Skeletal muscle cell (primary cell): ENCODE data around the gene GJD3.
A peak's percentile ranks its signal among the peaks of the same experiment; 100 is the strongest.
"Not testable (repeated sequence)": the region's sequence is repeated elsewhere in the genome, so short reads cannot be mapped to it uniquely, and the experiment has no call there.

Experiments used
- DNase-seq: peaks from one replicate; pipeline ENCODE4 v3.0.0-alpha.2; 2010; ENCODE audit warnings: low read depth
- H3K4me3 ChIP-seq: 2 replicates; pipeline ENCODE4 v1.5.1; 2011; ENCODE audit warnings: low read depth, mild to moderate bottlenecking, control low read depth, low read length, moderate library complexity

The GJD3 gene

DNA sequence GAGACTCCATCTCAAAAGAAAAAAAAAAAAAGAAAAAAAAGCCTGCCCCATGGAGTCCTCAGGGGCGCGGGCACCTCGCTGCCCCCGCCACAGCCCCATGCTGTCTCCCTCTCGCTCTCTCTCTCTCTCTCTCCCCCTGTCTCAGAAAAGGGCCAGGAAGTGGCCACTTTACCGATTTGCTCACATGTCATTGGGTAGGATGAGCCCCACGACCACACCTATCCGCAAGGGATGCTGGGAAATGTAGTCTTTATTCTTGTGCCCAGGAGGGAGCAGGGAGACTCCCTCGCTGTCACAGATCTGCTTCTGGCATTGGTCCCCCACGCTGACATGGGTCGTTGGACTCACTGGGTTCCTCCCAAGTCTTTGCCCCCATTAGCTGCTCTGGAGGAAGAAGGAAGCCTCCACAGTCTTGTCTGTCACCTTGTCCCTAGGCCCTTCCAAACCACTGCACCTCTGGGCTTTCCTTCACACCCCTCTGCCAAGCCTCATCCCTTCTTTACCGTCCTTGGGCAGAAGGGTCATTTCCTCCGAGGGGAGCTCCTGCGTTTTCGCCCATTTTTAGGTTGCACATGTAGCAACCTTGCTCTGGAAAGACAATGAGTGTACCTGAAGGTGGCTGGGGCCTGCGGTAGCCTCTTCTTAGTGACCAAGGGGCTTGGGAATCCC lies 6.9 kb upstream of the GJD3 start:
- no peak overlapping the region for H3K4me3 ChIP-seq
- DNase-seq: no peak

DNA sequence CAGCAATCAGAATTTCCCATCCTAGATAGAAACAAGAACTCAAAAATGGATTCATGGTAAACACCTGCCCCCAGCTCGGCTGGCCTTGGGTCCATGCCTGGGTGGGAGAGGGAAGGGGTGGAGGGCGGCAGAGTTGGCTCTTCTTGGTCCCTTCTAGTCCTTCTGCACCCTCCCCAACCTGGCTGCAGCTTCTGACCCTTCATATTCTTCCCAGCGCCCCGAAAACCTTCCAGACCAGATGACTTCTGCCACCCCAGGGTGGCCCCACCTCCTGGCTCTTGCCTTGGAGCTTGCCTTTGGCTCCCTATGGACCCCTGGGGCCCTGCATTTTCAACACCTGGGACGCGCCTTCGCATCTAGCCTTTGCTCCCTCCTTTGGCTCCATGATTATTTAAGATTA lies 5.4 kb upstream of the GJD3 start:
- H3K4me3 ChIP-seq: no peak overlapping the region
- no peak for DNase-seq

DNA sequence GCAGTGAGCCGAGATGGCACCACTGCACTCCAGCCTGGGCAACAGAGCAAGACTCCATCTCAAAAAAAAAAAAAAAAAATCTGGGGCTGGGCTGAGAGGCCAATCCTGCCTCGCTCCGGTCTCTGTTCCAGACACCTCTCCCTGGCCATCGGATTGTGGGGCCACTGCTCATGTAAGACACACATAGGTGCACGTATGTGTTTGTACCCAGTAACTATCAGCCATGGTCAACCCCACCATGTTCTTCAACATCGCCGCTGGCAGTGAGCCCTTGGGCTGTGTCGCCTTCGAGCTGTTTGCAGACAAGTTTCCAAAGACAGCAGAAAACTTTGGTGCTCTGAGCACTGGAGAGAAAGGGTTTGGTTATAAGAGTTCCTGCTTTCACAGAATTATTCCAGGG lies 3.2 kb upstream of the GJD3 start:
- not testable (repeated sequence) for H3K4me3 ChIP-seq, DNase-seq

DNA sequence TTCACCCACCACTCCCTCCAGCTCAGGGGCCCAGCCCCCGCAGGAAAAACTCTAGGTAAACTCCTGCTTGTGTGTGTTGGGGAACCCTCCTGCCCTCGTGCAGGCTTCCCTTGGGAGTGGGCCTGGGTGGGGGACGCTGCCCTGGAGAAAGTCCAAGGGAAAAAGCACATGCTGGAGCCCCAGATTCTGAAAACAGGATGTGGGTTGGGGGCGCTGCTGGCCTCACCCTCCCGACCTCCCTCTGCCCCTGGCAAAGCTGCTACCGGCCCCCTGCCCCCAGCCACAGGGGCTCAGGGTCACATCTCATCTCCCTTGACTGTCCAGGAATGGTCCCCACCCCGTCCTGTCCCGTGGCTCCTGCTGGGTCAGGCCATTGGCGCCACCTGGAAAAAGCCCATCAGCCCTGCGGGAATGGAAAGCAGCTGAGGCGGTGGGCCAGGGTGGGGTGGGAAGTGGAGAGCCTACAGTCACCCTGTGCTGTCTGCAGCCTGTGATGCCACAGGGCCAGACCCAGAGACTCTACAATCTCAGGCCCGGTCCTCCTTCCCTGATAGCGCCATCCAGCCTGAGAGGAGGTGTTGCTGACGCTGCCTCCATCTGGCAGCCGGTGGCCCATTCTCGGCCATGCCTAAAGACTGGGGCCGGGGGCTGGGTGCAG lies 2.5 kb upstream of the GJD3 start:
- no peak overlapping the region for H3K4me3 ChIP-seq
- no peak for DNase-seq

DNA sequence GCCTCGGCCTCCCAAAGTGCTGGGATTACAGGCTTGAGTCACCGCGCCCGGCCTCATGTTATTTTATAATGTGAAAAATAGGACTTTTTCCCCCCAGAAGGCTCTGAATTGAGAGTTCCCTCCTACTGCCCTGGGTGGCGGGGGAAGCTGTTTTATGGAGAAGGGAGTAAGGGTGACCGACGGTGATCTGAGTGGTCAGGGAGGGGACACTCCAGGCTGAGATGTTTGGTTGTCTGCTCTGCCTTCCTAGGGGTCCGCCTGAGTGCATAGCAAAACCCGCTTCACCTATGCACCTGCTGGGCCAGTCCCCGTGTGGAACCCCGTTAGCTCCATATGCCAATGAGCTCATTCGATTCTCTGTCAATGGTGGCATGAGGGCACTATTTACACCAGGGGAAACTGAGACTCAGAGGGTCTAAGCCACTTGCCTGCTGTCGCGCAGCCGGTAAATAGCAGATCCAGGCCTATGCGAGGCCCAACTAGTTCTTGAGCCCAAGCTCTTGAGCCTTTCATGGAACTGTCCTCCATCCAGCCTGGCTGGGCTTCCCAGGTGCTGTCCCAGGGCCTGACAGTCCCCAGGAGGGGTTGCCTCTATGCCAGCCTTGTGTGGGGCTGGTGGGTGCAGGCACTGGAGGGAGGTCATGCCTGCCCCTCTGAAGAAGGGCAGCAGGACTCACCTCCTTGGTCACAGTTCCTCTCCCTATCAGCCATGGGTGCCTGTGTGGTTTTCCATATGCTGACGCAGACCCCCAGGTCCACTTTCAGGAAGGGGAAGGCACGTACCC lies 1.7 kb upstream of the GJD3 start:
- no peak overlapping the region for H3K4me3 ChIP-seq
- no peak for DNase-seq

DNA sequence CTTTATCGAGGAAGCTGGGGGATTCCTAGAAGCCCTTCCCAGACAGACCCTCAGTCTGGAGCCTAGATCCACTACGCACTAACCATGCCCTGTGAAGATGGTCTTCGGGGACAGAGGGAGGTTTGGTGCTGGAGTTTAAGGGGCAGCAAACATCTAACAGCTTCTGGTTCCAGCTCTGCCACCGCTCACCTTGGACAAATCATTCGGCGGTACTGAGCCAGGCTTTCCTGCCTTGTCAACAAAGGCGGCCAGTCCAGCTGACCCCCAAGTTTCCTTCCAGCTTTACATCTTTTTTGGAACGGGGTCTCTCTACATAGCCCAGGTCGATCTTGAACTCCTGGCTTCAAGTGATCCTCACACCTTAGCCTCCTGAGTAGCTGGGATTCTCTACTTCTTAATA lies 369 bp upstream of the GJD3 start:
- H3K4me3 ChIP-seq: no peak overlapping the region

DNA sequence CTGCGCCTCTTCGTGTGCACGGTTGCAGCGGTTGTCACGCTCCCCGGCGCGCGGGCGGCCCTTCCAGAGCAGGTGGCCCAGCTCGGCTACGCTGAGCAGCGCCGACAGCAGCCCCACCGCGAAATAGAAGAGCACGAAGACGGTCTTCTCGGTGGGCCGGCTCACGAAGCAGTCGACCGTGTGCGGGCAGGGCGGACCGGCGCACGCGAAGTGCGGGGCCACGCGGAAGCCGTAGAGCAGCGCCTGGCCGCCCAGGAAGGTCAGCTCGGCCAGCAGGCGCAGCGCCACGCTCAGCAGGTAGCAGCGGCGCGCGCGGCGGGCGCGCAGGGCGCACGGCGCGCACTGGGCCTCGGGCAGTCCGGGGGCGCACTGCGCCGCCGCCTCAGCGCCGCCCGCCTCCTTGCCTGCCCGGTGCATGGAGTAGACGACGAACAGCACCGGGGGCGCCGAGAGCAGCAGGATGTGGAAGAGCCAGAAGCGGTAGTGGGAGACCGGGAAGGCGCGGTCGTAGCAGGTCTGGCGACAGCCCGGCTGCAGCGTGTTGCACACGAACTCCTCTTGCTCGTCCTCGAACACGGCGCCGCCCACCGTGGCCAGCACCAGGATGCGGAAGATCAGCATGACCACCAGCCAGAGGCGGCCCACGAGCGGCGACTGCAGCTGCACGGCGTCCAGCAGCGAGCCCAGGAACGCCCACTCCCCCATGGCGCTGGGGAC lies 1.3 kb downstream of the GJD3 start:
- DNase-seq: no peak
- peak overlapping the region; percentile 51 for H3K4me3 ChIP-seq

More for the DNA sequence above, 369 bp upstream of the GJD3 start:
- DNase-seq: no peak

DNA sequence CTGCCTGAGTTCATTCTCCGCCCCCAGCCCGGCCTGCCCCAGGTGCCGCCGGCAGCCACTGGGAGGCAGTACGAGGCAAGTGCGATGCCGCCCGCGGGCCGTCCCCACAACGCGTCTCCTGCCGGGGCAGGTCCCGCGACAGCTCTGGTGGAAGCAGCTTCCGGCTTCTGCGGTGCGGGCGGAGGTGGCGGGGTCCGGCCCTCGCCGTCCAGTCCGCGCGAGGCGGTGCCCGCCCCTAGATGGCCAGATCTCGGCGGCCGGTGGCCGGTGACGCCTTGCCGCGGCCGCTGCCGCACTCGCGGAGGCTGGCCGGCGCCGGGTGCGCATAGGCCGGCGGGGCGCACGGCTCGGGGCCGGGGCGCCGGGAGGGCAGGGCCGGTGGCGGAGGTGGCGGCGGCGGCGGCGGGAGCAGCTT lies 1.8 kb downstream of the GJD3 start:
- no peak for DNase-seq
- peak overlapping the region; percentile 51 for H3K4me3 ChIP-seq

DNA sequence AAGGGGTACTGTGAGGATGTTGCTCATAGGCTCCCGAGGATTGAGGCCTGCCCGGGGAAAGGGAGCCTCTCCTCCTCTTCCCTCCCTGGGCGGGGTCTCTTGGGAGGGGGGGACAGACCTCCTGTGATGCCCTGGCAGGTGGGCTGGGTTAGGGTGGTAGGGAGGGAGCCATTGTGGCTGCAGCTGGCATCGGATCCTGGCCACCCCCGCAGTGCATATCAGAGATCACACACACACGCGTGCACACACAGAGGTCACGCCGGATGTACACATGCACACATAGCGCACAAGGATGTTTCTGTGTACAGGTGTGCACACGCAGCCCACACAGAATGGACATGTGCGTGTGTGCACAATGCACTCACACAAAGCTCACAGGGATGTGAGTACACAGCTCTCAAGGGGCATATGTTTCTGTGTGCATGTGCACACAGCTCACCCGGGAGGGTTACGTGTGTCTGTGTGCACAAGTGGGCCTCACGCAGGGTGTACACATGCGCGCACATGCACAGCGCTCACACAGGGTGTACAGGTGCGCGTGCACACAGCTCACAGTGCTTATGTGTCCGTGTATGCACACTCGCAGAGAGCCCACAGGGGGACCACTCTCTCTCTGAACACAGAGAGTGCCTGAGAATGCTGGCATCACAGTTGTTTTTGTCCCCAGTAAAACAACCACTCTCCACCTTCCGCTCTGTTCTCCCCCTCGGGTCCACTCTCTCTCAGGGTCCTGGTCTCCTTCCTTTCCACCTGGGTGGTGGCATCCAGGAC lies 2.4 kb downstream of the GJD3 start:
- H3K4me3 ChIP-seq: peak overlapping the region; percentile 51
- DNase-seq: no peak

DNA sequence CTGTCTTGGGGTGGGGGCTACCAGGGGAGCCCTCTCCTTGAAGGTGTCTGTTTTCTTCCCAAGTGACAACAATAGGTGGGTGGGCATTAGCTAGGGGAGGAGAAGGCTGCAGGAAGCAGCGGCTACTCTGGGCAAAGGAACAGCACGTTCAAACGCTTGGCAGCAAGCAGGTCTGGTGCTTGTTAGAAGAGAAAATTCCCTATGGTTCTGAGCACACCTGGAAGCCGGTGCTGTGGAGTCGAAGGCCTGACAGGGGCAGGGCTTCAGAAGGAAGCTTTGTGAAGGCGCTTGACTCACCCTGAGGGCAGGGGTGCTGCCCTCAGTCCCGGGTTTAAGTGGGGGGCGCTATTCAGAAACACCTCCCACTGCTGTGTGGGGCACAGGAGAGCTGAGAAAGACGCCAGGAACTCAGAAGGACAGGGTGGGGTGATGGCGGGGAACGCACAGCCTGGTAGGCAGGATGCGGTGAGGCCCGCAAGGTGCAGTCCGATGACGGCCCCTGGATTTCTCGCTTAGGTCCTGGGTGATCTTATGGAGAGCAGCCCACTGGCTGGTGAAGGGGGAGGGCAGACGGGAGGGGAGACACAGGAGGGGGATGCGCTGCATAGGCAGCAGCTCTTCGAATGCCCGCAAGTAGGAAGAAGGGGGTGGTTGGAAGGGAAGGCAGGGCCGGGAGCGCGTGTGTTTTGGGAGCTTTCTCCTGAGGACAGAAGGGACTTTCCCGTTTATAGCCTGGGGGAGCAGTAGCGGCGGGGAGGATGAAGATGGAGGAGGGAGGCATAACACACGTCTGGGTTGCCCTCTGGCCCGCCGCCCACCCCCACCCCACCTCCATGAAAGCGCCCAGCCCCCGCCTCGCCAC lies 3.2 kb downstream of the GJD3 start:
- H3K4me3 ChIP-seq: no peak overlapping the region
- DNase-seq: no peak

DNA sequence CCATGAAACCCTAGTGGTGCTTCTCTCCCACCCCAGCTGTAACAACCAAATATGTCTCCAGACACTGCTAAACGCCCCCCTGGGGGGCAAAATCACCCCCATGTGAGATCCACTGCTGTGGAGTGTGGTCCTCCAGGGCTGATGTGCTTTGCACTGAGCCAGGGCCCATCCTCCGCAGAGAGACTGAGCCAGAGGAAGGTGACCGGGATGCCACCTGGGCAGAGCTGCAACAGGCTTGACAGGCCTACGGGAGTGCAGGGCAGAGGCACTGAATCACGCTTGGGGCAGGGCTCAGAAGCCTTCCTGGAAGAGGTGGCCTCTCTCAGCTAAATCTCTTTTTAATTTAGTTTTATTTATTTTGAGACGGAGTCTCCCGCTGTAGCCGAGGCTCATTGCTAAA lies 4.4 kb downstream of the GJD3 start:
- no peak overlapping the region for H3K4me3 ChIP-seq

DNA sequence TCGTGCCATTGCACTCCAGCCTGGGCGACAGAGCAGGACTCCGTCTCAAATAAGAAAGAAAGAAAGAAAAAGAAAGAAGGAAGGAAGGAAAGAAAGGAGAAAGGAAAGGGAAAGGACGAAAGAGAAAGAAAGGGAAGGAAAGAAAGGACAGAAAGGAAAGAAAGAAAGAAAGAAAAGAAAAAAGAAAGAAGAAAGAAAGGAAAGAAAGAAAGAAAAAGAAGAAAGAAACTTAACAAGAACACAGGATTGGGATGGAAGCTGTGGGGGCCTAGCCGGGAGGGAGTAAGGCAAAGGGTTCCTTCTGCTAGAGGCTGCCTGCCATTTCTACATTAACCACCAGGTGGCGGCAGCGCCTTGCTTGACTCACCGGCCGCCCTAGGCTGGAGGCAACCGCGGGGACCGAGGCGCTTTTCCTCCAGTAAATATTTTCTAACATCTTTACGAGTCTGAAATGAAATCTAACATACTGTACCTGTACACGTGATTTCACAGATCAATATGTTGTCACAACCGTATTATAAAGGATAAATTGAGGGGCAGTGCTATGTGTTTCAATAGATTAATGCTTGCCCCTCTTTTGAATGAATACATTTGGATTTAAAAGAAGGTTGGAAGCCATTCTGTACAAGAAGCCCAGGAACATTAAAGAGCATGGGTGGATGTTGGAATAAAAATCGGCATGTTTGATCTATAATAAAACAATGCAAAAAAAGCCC lies 6.1 kb downstream of the GJD3 start:
- DNase-seq: no peak
- H3K4me3 ChIP-seq: no peak overlapping the region

More for the DNA sequence above, 4.4 kb downstream of the GJD3 start:
- DNase-seq: no peak

DNA sequence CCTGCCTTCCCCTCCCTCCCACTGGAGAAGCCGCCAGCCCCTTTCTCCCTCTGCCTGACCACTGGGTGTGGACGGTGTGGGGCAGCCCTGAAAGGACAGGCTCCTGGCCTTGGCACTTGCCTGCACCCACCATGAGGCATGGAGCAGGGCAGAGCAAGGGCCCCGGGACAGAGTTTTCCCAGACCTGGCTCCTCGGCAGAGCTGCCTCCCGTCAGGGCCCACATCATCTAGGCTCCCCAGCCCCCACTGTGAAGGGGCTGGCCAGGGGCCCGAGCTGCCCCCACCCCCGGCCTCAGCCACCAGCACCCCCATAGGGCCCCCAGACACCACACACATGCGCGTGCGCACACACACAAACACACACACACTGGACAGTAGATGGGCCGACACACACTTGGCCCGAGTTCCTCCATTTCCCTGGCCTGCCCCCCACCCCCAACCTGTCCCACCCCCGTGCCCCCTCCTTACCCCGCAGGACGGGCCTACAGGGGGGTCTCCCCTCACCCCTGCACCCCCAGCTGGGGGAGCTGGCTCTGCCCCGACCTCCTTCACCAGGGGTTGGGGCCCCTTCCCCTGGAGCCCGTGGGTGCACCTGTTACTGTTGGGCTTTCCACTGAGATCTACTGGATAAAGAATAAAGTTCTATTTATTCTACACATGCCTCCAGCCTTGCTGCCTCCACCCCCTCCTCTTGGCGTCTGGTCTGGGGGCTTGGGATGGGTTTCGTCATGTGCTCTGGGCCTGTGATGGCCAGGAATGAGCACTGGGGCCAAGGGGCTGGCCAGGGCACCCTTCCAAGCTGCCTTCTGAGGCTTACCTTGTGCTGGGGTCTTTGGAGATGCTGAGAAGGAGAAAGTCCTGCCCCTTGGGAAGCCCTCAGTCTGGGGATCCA lies 7.3 kb downstream of the GJD3 start:
- DNase-seq: no peak
- no peak overlapping the region for H3K4me3 ChIP-seq

DNA sequence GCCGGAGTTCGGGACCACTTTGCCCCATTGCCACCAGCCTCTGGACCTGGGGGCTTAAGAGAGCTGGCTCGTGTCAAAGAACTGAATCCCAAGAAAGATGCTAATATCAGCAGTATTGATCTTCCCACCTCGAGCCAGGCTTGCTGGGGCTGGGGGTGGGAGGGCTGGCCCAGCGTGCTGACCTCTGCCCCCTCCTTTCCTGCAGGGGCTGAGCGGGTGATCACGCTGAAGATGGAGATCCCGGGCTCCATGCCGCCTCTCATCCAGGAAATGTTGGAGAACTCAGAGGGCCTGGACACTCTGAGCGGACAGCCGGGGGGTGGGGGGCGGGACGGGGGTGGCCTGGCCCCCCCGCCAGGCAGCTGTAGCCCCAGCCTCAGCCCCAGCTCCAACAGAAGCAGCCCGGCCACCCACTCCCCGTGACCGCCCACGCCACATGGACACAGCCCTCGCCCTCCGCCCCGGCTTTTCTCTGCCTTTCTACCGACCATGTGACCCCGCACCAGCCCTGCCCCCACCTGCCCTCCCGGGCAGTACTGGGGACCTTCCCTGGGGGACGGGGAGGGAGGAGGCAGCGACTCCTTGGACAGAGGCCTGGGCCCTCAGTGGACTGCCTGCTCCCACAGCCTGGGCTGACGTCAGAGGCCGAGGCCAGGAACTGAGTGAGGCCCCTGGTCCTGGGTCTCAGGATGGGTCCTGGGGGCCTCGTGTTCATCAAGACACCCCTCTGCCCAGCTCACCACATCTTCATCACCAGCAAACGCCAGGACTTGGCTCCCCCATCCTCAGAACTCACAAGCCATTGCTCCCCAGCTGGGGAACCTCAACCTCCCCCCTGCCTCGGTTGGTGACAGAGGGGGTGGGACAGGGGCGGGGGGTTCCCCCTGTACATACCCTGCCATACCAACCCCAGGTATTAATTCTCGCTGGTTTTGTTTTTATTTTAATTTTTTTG lies 8.5 kb downstream of the GJD3 start:
- DNase-seq: no peak
- H3K4me3 ChIP-seq: no peak overlapping the region

DNA sequence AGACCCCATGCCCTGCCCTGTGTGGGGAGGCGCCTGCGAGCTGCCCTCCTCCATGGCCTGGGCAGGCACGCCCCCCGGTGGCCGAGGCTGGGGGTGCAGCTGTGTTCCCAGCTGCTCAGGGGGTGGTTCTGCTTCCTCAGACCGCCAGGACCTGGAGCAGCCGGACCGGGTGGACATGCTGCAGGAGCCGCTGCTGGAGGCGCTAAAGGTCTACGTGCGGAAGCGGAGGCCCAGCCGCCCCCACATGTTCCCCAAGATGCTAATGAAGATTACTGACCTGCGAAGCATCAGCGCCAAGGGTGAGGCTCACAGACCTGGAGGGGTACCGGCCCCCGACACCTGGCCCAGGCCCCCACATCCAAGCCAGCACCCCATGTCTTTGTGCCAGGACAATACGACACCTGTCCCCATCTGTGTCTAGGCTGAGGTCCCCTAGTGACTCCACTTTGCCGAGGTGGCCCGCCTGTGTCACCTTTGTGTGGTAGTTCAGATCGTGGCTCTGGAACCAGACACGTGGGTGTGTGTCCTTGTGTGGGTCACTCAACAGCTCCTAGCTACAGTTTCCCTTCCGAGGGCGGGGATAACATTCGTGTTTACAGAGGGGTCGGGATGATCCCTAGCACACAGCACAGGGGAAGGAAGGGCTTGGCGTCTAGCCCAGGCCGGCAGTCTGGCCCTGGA lies 9.3 kb downstream of the GJD3 start:
- H3K4me3 ChIP-seq: no peak overlapping the region
- no peak for DNase-seq
